ENCODE data around the gene CCNQ.

CCNQ gene

GRCh38 chrX:153554519-153555167 lies 44.3 kb downstream of the CCNQ start:
- WGBS, 2 experiments = 48 to 53% methylated on average over 17 of the region's 17 CpGs
- H3K27me3 ChIP-seq (ENCODE audit: control insufficient read depth, insufficient read depth, low read length, poor library complexity, severe bottlenecking) = no peaks in the 10 kb centered on the region

GRCh38 chrX:153551135-153551534 lies 47.8 kb downstream of the CCNQ start:
- no peaks in the 10 kb centered on the region for H3K4me1 ChIP-seq (ENCODE audit: control insufficient read depth, insufficient read depth, low read length)
- H3K9me3 ChIP-seq (ENCODE audit: control insufficient read depth, low read length) = no peaks in the 10 kb centered on the region
- no peaks in the 10 kb centered on the region for H3K27me3 ChIP-seq (ENCODE audit: control insufficient read depth, insufficient read depth, low read length, poor library complexity, severe bottlenecking)
- no peak overlapping the region for H3K4me3 ChIP-seq (ENCODE audit: insufficient read depth, low read depth, low read length)
- no peak overlapping the region for H3K27ac ChIP-seq (ENCODE audit: insufficient read depth, low read depth, low read length, poor library complexity, severe bottlenecking)
- WGBS, 2 experiments = 89 to 92% methylated on average over 5 of the region's 5 CpGs
- H3K36me3 ChIP-seq (ENCODE audit: control insufficient read depth, insufficient read depth, low read length) = no peaks in the 10 kb centered on the region

More at GRCh38 chrX:153554519-153555167, 44.3 kb downstream of the CCNQ start:
- no peaks in the 10 kb centered on the region for H3K36me3 ChIP-seq (ENCODE audit: control insufficient read depth, insufficient read depth, low read length)
- no peak overlapping the region for H3K4me3 ChIP-seq (ENCODE audit: insufficient read depth, low read depth, low read length)
- no peak overlapping the region for H3K27ac ChIP-seq (ENCODE audit: insufficient read depth, low read depth, low read length, poor library complexity, severe bottlenecking)
- H3K4me1 ChIP-seq (ENCODE audit: control insufficient read depth, insufficient read depth, low read length) = no peaks in the 10 kb centered on the region
- no peaks in the 10 kb centered on the region for H3K9me3 ChIP-seq (ENCODE audit: control insufficient read depth, low read length)

GRCh38 chrX:153549807-153550206 lies 49.1 kb downstream of the CCNQ start:
- Histone ChIP-seq H3K9me3 (ENCODE audit: control insufficient read depth, low read length) (no peaks in the 10 kb centered on the region), H3K4me3 (ENCODE audit: insufficient read depth, low read depth, low read length) (no peak overlapping the region), H3K4me1 (ENCODE audit: control insufficient read depth, insufficient read depth, low read length) (no peaks in the 10 kb centered on the region), H3K27ac (ENCODE audit: insufficient read depth, low read depth, low read length, poor library complexity, severe bottlenecking) (no peak overlapping the region), H3K27me3 (ENCODE audit: control insufficient read depth, insufficient read depth, low read length, poor library complexity, severe bottlenecking) (no peaks in the 10 kb centered on the region), H3K36me3 (ENCODE audit: control insufficient read depth, insufficient read depth, low read length) (no peaks in the 10 kb centered on the region)
- WGBS, 2 experiments = 83 to 88% methylated on average over 16 of the region's 16 CpGs

- H3K4me1 ChIP-seq (ENCODE audit: control insufficient read depth, insufficient read depth, low read length) = no peaks in the 10 kb centered on the region
- H3K36me3 ChIP-seq (ENCODE audit: control insufficient read depth, insufficient read depth, low read length) = no peaks in the 10 kb centered on the region
- no peak overlapping the region for H3K4me3 ChIP-seq (ENCODE audit: insufficient read depth, low read depth, low read length)
- no peaks in the 10 kb centered on the region for H3K27me3 ChIP-seq (ENCODE audit: control insufficient read depth, insufficient read depth, low read length, poor library complexity, severe bottlenecking)
- H3K9me3 ChIP-seq (ENCODE audit: control insufficient read depth, low read length) = no peaks in the 10 kb centered on the region
- WGBS, 2 experiments = 94 to 95% methylated on average over 17 of the region's 17 CpGs
- no peak overlapping the region for H3K27ac ChIP-seq (ENCODE audit: insufficient read depth, low read depth, low read length, poor library complexity, severe bottlenecking)
Observed at GRCh38 chrX:153549231-153549630, 49.7 kb downstream of the CCNQ start.

GRCh38 chrX:153547195-153547594 lies 51.7 kb downstream of the CCNQ start:
- no peak overlapping the region for H3K4me3 ChIP-seq (ENCODE audit: insufficient read depth, low read depth, low read length)
- no peaks in the 10 kb centered on the region for H3K4me1 ChIP-seq (ENCODE audit: control insufficient read depth, insufficient read depth, low read length)
- no peaks in the 10 kb centered on the region for H3K9me3 ChIP-seq (ENCODE audit: control insufficient read depth, low read length)
- 90 to 91% methylated on average over 7 of the region's 7 CpGs for WGBS, 2 experiments
- H3K27ac ChIP-seq (ENCODE audit: insufficient read depth, low read depth, low read length, poor library complexity, severe bottlenecking) = no peak overlapping the region
- no peaks in the 10 kb centered on the region for H3K27me3 ChIP-seq (ENCODE audit: control insufficient read depth, insufficient read depth, low read length, poor library complexity, severe bottlenecking)
- H3K36me3 ChIP-seq (ENCODE audit: control insufficient read depth, insufficient read depth, low read length) = no peaks in the 10 kb centered on the region

GRCh38 chrX:153546386-153546785 lies 52.6 kb downstream of the CCNQ start:
- Histone ChIP-seq H3K36me3 (ENCODE audit: control insufficient read depth, insufficient read depth, low read length) (no peaks in the 10 kb centered on the region), H3K4me1 (ENCODE audit: control insufficient read depth, insufficient read depth, low read length) (no peaks in the 10 kb centered on the region), H3K4me3 (ENCODE audit: insufficient read depth, low read depth, low read length) (no peak overlapping the region), H3K27ac (ENCODE audit: insufficient read depth, low read depth, low read length, poor library complexity, severe bottlenecking) (no peak overlapping the region), H3K9me3 (ENCODE audit: control insufficient read depth, low read length) (no peaks in the 10 kb centered on the region), H3K27me3 (ENCODE audit: control insufficient read depth, insufficient read depth, low read length, poor library complexity, severe bottlenecking) (no peaks in the 10 kb centered on the region)
- 91 to 92% methylated on average over 11 of the region's 11 CpGs for WGBS, 2 experiments

GRCh38 chrX:153544727-153545126 lies 54.2 kb downstream of the CCNQ start:
- Histone ChIP-seq H3K4me3 (ENCODE audit: insufficient read depth, low read depth, low read length) (no peak overlapping the region), H3K4me1 (ENCODE audit: control insufficient read depth, insufficient read depth, low read length) (no peaks in the 10 kb centered on the region), H3K27me3 (ENCODE audit: control insufficient read depth, insufficient read depth, low read length, poor library complexity, severe bottlenecking) (no peaks in the 10 kb centered on the region), H3K9me3 (ENCODE audit: control insufficient read depth, low read length) (no peaks in the 10 kb centered on the region), H3K36me3 (ENCODE audit: control insufficient read depth, insufficient read depth, low read length) (no peaks in the 10 kb centered on the region), H3K27ac (ENCODE audit: insufficient read depth, low read depth, low read length, poor library complexity, severe bottlenecking) (no peak overlapping the region)
- 80 to 90% methylated on average over 8 of the region's 8 CpGs for WGBS, 2 experiments

GRCh38 chrX:153539979-153540358 lies 59.0 kb downstream of the CCNQ start:
- H3K27ac ChIP-seq (ENCODE audit: insufficient read depth, low read depth, low read length, poor library complexity, severe bottlenecking) = no peak overlapping the region
- H3K36me3 ChIP-seq (ENCODE audit: control insufficient read depth, insufficient read depth, low read length) = no peaks in the 10 kb centered on the region
- no peaks in the 10 kb centered on the region for H3K4me1 ChIP-seq (ENCODE audit: control insufficient read depth, insufficient read depth, low read length)
- no peaks in the 10 kb centered on the region for H3K9me3 ChIP-seq (ENCODE audit: control insufficient read depth, low read length)
- 82 to 83% methylated on average over 9 of the region's 9 CpGs for WGBS, 2 experiments
- no peak overlapping the region for H3K4me3 ChIP-seq (ENCODE audit: insufficient read depth, low read depth, low read length)
- no peaks in the 10 kb centered on the region for H3K27me3 ChIP-seq (ENCODE audit: control insufficient read depth, insufficient read depth, low read length, poor library complexity, severe bottlenecking)

GRCh38 chrX:153539171-153539978 lies 59.6 kb downstream of the CCNQ start:
- H3K4me1 ChIP-seq (ENCODE audit: control insufficient read depth, insufficient read depth, low read length) = no peaks in the 10 kb centered on the region
- no peak overlapping the region for H3K27ac ChIP-seq (ENCODE audit: insufficient read depth, low read depth, low read length, poor library complexity, severe bottlenecking)
- no peaks in the 10 kb centered on the region for H3K9me3 ChIP-seq (ENCODE audit: control insufficient read depth, low read length)
- no peaks in the 10 kb centered on the region for H3K36me3 ChIP-seq (ENCODE audit: control insufficient read depth, insufficient read depth, low read length)
- H3K27me3 ChIP-seq (ENCODE audit: control insufficient read depth, insufficient read depth, low read length, poor library complexity, severe bottlenecking) = no peaks in the 10 kb centered on the region
- H3K4me3 ChIP-seq (ENCODE audit: insufficient read depth, low read depth, low read length) = no peak overlapping the region
- 46% methylated on average over 31 of the region's 31 CpGs for WGBS, 2 experiments

- 90 to 92% methylated on average over 17 of the region's 17 CpGs for WGBS, 2 experiments
Observed at GRCh38 chrX:153538424-153538823, 60.5 kb downstream of the CCNQ start.

More at GRCh38 chrX:153538424-153538823, 60.5 kb downstream of the CCNQ start:
- H3K27ac ChIP-seq (ENCODE audit: insufficient read depth, low read depth, low read length, poor library complexity, severe bottlenecking) = no peak overlapping the region
- H3K36me3 ChIP-seq (ENCODE audit: control insufficient read depth, insufficient read depth, low read length) = no peaks in the 10 kb centered on the region
- H3K4me1 ChIP-seq (ENCODE audit: control insufficient read depth, insufficient read depth, low read length) = no peaks in the 10 kb centered on the region
- no peak overlapping the region for H3K4me3 ChIP-seq (ENCODE audit: insufficient read depth, low read depth, low read length)
- H3K9me3 ChIP-seq (ENCODE audit: control insufficient read depth, low read length) = no peaks in the 10 kb centered on the region
- H3K27me3 ChIP-seq (ENCODE audit: control insufficient read depth, insufficient read depth, low read length, poor library complexity, severe bottlenecking) = no peaks in the 10 kb centered on the region
